Vagina (tissue), 2 donors: ENCODE results near the gene ITGA11.

Source experiments
- POLR2A ChIP-seq, 2 donors: fragments of 450-650 bp; IDR thresholded peaks; one replicate each; pipeline ENCODE4 v1.6.1; 2017; ENCODE audit warnings: antibody characterized with exemption in 2 of 2, mild to moderate bottlenecking in 2 of 2, moderate library complexity in 2 of 2
- POLR2AphosphoS5 ChIP-seq, 2 donors: sonication (generic); formaldehyde crosslinking; IDR thresholded peaks; one replicate each; pipeline ENCODE4 v1.9.0; 2017; ENCODE audit warnings: antibody characterized with exemption in 2 of 2, mild to moderate bottlenecking in 2 of 2, low read depth in 1 of 2; ENCODE audit not compliant: insufficient read depth in 1 of 2

DNA sequence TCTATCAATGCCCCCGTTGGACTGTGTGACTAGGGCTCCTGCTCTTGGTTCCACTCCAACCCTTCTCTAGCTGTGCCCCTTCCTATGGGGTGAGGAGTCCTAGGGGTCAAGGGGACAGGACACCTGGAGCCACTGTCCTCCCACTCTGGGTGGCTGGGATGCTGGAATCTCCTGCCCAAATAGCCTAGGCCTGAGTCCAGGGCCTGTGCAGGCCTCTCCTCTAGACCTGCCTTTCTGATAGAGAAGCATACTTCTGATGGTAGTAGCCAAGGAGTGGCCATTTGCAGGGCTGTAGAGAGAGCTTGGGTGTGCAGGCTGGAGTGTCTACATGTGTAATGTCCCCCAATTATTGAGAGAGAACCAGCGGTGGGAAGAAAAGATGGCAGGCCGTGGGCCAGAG is 54.2 kb downstream of the ITGA11 start:
- TF ChIP-seq POLR2A (IDR thresholded peaks at IDR 0.05): no peak
- TF ChIP-seq POLR2AphosphoS5 (IDR thresholded peaks at IDR 0.05; ENCODE audit: insufficient read depth in 1 of 2, low read depth in 1 of 2): no peak
